IMR-90 (cell line): Measurements from ENCODE around the gene EML1. TPM values are rescaled to one million over a fixed set of nuclear protein-coding genes. Genes with fewer than 3 reads are reported as not detected.
A peak's percentile ranks its signal among the peaks of the same experiment; 100 is the strongest.

ENCODE experiments used
- ATAC-seq: fragments of 200-7000 bp; cut with Tn5 transposase; 2 replicates; pipeline ENCODE4 v1.9.1; 2020; ENCODE audit warnings: low read depth, mild to moderate bottlenecking, moderate library complexity
- BruUV-seq: library from RNA; stranded (reverse); fragments of 400-500 nt; replicated peaks from 2 replicates; lab custom pipeline; 2021; lab: Mats Ljungman, UMichigan
- CTCF ChIA-PET: fragments of 300-600 bp; formaldehyde crosslinking; extraction: SDS; loops from one replicate; lab custom pipeline; 2021; ENCODE audit warnings: antibody characterized with exemption; lab: Yijun Ruan, JAX
- POLR2A ChIA-PET: fragments of 300-600 bp; sonication (Branson Sonifier 250); formaldehyde crosslinking; loops from one replicate; lab custom pipeline; 2022; ENCODE audit warnings: antibody characterized with exemption; ENCODE audit not compliant: unreplicated experiment; lab: Charles Lee
- DNase-seq: peaks from one replicate; pipeline ENCODE4 v3.0.0; 2013
- H2AFZ ChIP-seq: replicated peaks from 2 replicates; pipeline ENCODE3; 2013; ENCODE audit warnings: low read length, mild to moderate bottlenecking; ENCODE audit not compliant: poor library complexity
- H2AK5ac ChIP-seq: 2 replicates; pipeline ENCODE4 v1.6.1; 2013; ENCODE audit warnings: low read depth, low read length, inconsistent platforms
- H2AK9ac ChIP-seq: replicated peaks from 2 replicates; pipeline ENCODE3; 2013; ENCODE audit warnings: mild to moderate bottlenecking, low read depth, low read length, moderate library complexity; ENCODE audit not compliant: poor library complexity
- H2BK120ac ChIP-seq: 2 replicates; pipeline ENCODE4 v1.6.1; 2013; ENCODE audit warnings: low read depth, low read length, inconsistent platforms
- H2BK15ac ChIP-seq: 3 replicates; pipeline ENCODE4 v1.6.1; 2013; ENCODE audit warnings: low read depth, low read length, inconsistent platforms
- H2BK20ac ChIP-seq: 2 replicates; pipeline ENCODE4 v1.6.1; 2013; ENCODE audit warnings: low read depth, mild to moderate bottlenecking, inconsistent platforms, low read length, moderate library complexity
- H2BK5ac ChIP-seq: 2 replicates; pipeline ENCODE4 v1.6.1; 2013; ENCODE audit warnings: mild to moderate bottlenecking, low read depth, low read length, inconsistent platforms; ENCODE audit not compliant: poor library complexity, severe bottlenecking
- H3K14ac ChIP-seq: replicated peaks from 2 replicates; pipeline ENCODE4 v1.6.1; 2013; ENCODE audit warnings: low read depth, low read length, inconsistent platforms
- H3K18ac ChIP-seq: 2 replicates; pipeline ENCODE4 v1.6.1; 2013; ENCODE audit warnings: low read depth, low read length, control low read depth
- H3K23ac ChIP-seq: 2 replicates; pipeline ENCODE4 v1.6.1; 2013; ENCODE audit warnings: low read depth, low read length, inconsistent platforms
- H3K27ac ChIP-seq: 2 replicates; pipeline ENCODE4 v1.5.1; 2013; ENCODE audit warnings: mild to moderate bottlenecking, control low read depth, low read length; ENCODE audit not compliant: insufficient read depth
- H3K27me3 ChIP-seq: 2 replicates; pipeline ENCODE4 v1.6.1; 2013; ENCODE audit warnings: low read length; ENCODE audit not compliant: control insufficient read depth, insufficient read depth
- H3K36me3 ChIP-seq: 2 replicates; pipeline ENCODE4 v1.6.1; 2013; ENCODE audit warnings: low read length, mixed read lengths; ENCODE audit not compliant: control insufficient read depth, insufficient read depth
- H3K4ac ChIP-seq: 2 replicates; pipeline ENCODE4 v1.6.1; 2013; ENCODE audit warnings: low read depth, low read length, inconsistent platforms
- H3K4me1 ChIP-seq: 2 replicates; pipeline ENCODE4 v1.6.1; 2013; ENCODE audit warnings: low read length, mixed read lengths; ENCODE audit not compliant: control insufficient read depth, insufficient read depth
- H3K4me2 ChIP-seq: 2 replicates; pipeline ENCODE4 v1.6.1; 2013; ENCODE audit warnings: low read depth, mild to moderate bottlenecking, control low read depth, low read length, moderate library complexity
- H3K4me3 ChIP-seq: 2 replicates; pipeline ENCODE4 v1.5.1; 2013; ENCODE audit warnings: low read depth, mild to moderate bottlenecking, control low read depth, low read length, moderate library complexity; ENCODE audit not compliant: insufficient read depth
- H3K56ac ChIP-seq: 2 replicates; pipeline ENCODE4 v1.6.1; 2013; ENCODE audit warnings: low read length, inconsistent platforms; ENCODE audit not compliant: insufficient read depth; ENCODE audit errors: extremely low read depth
- H3K79me1 ChIP-seq, 2 experiments: 2 replicates each; pipeline ENCODE4 v1.6.1; 2013; ENCODE audit warnings: low read length in 2 of 2, inconsistent platforms in 1 of 2, low read depth in 1 of 2
- H3K9ac ChIP-seq: 2 replicates; pipeline ENCODE4 v1.6.1; 2013; ENCODE audit warnings: low read depth, low read length, control low read depth
- H3K9me1 ChIP-seq: 2 replicates; pipeline ENCODE4 v1.6.1; 2013; ENCODE audit warnings: low read length, inconsistent platforms; ENCODE audit not compliant: insufficient read depth
- H3K9me3 ChIP-seq: 2 replicates; pipeline ENCODE4 v1.6.1; 2013; ENCODE audit warnings: low read length; ENCODE audit not compliant: control insufficient read depth, insufficient read depth
- H4K20me1 ChIP-seq: 2 replicates; pipeline ENCODE4 v1.6.1; 2013; ENCODE audit warnings: low read length, inconsistent platforms; ENCODE audit not compliant: insufficient read depth
- H4K5ac ChIP-seq: 2 replicates; pipeline ENCODE4 v1.6.1; 2013; ENCODE audit warnings: mild to moderate bottlenecking, low read depth, low read length, control low read depth
- H4K8ac ChIP-seq, 2 experiments: 2 replicates each; pipeline ENCODE4 v1.6.1; 2013; ENCODE audit warnings: low read depth in 2 of 2, low read length in 2 of 2, control low read depth in 1 of 2, inconsistent platforms in 1 of 2
- H4K91ac ChIP-seq: 2 replicates; pipeline ENCODE4 v1.6.1; 2013; ENCODE audit warnings: low read depth, low read length, inconsistent platforms; ENCODE audit not compliant: insufficient read depth
- MXI1 ChIP-seq: IDR thresholded peaks from 2 replicates; pipeline ENCODE4 v1.6.1; 2012; ENCODE audit warnings: low read depth, mild to moderate bottlenecking, low read length, moderate library complexity, borderline replicate concordance
- NFE2L2 ChIP-seq: fragments of 150-350 bp; IDR thresholded peaks from 2 replicates; pipeline ENCODE4 v1.6.1; 2016; ENCODE audit warnings: low read depth, mild to moderate bottlenecking, low read length
- RCOR1 ChIP-seq: IDR thresholded peaks from 2 replicates; pipeline ENCODE4 v1.6.1; 2012; ENCODE audit warnings: mild to moderate bottlenecking, low read length, improper control_type of control experiment; ENCODE audit not compliant: insufficient replicate concordance
- SMC3 ChIP-seq: fragments of 150-350 bp; IDR thresholded peaks from 2 replicates; pipeline ENCODE4 v1.6.1; 2016; ENCODE audit warnings: low read depth, mild to moderate bottlenecking, antibody characterized with exemption, low read length, moderate library complexity
- WGBS, 2 experiments: methylation state at CpG; one replicate each; pipeline versions ENCODE4 v1.1.5 to v1.1.7; 2013; ENCODE audit warnings: missing lambda C conversion rate in 2 of 2; ENCODE audit not compliant: insufficient read length in 1 of 2; ENCODE audit errors: extremely low coverage in 2 of 2; 5-methylcytosine and 5-hydroxymethylcytosine counted together
- dilution Hi-C: fragments of 300-500 bp; cut with HindIII; formaldehyde crosslinking; loops from one replicate; pipeline ENCODE4 v1.14.3; 2018; ENCODE audit warnings: low sequenced_read_pairs; ENCODE audit not compliant: unreplicated experiment
- in situ Hi-C: fragments of 300-500 bp; cut with MboI; formaldehyde crosslinking; loops from 3 replicates; pipeline ENCODE4 v1.14.3; 2019; ENCODE audit warnings: low sequenced_read_pairs, inconsistent platforms, mixed read lengths
- intact Hi-C: fragments of 100-400 bp; cut with micrococcal nuclease; formaldehyde crosslinking; loops from 2 replicates; pipeline ENCODE4 v1.10.0; 2022
- polyA plus RNA-seq, 3 experiments: library from polyadenylated mRNA; depleted of rRNA; stranded (reverse); fragments of >200 nt; gene quantifications; 2 replicates each; pipeline ENCODE4 v1.2.3, GENCODE V29; 2012; ENCODE audit warnings: low replicate concordance in 1 of 3
- total RNA-seq: library from RNA; depleted of rRNA; stranded (reverse); fragments of >200 nt; gene quantifications from 2 replicates; pipeline ENCODE4 v1.2.3, GENCODE V29; 2012
- TF ChIP-seq, protein P1 (sequence below): conservative IDR thresholded peaks from 2 replicates; pipeline ENCODE4 v1.5.1; 2012; ENCODE audit warnings: mild to moderate bottlenecking, low read depth, low read length, improper control_type of control experiment
- TF ChIP-seq, protein P2 (sequence below): fragments of 150-350 bp; IDR thresholded peaks from 2 replicates; pipeline ENCODE4 v1.6.1; 2017; ENCODE audit warnings: mild to moderate bottlenecking, antibody characterized with exemption, low read length, low read depth

EML1 gene
- total and polyA plus RNA-seq, 2 of the 4 experiments (the other 2 are of a cell fraction) = 14.0 to 42.3 TPM

DNA sequence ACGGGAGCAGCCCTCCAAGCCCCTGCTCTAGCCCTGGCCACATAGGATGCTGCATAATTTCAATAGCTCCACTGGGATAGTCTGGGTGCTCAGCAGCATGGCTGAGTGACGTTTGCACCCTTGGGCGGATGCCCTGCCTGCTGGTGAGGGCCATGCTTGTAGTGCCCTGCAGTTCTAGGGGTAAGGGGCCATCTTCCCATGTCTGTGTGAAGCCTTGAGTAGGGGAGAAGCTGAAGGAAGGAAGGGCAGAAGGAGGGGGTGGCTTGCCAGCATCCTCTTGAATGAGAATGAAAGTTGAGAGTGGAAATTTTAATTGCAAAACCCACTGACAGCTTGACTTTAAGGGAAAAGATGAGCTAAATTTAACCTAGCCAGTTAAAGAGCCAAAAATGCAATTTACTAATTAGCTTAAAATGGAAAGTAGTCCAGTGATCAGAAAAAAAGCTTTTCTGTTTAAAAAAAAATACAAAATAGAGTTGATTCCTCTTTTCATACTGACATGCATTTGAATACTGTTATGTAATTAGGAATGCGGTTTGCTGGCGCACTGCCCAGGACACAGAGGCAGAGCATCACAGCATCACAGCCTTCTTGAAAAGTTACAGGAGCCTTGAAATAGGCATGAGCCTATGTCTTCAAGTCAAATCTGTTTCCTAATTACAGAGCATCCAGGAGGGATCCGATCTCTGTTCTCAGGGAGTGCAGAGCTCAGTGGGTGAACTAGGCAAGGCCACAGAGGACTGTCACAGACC is 18.5 kb upstream of the EML1 start:
- H4K91ac ChIP-seq = no peak overlapping the region; the same call in 1 of the 2 replicates
- H3K14ac ChIP-seq = peak overlapping the region; percentile 62; the same call in 1 of the 2 replicates
- no peak overlapping the region for H2AFZ ChIP-seq
- H3K56ac ChIP-seq = no peak overlapping the region
- CTCF ChIA-PET = no interaction called here
- no peak overlapping the region for H3K9ac ChIP-seq
- H3K23ac ChIP-seq = no peak overlapping the region; the same call in 1 of the 2 replicates
- no peak overlapping the region for H3K4me2 ChIP-seq
- H3K27me3 ChIP-seq = no peaks in the 10 kb centered on the region
- TF ChIP-seq NFE2L2 (no peak), SMC3 (no peak), RCOR1 (no peak), MXI1 (no peak)
- TF ChIP-seq, protein P1, sequence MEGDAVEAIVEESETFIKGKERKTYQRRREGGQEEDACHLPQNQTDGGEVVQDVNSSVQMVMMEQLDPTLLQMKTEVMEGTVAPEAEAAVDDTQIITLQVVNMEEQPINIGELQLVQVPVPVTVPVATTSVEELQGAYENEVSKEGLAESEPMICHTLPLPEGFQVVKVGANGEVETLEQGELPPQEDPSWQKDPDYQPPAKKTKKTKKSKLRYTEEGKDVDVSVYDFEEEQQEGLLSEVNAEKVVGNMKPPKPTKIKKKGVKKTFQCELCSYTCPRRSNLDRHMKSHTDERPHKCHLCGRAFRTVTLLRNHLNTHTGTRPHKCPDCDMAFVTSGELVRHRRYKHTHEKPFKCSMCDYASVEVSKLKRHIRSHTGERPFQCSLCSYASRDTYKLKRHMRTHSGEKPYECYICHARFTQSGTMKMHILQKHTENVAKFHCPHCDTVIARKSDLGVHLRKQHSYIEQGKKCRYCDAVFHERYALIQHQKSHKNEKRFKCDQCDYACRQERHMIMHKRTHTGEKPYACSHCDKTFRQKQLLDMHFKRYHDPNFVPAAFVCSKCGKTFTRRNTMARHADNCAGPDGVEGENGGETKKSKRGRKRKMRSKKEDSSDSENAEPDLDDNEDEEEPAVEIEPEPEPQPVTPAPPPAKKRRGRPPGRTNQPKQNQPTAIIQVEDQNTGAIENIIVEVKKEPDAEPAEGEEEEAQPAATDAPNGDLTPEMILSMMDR = no peak
- TF ChIP-seq, protein P2, sequence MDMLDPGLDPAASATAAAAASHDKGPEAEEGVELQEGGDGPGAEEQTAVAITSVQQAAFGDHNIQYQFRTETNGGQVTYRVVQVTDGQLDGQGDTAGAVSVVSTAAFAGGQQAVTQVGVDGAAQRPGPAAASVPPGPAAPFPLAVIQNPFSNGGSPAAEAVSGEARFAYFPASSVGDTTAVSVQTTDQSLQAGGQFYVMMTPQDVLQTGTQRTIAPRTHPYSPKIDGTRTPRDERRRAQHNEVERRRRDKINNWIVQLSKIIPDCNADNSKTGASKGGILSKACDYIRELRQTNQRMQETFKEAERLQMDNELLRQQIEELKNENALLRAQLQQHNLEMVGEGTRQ = no peak
- no peaks in the 10 kb centered on the region for H4K20me1 ChIP-seq
- POLR2A ChIA-PET = no interaction called here
- H3K9me1 ChIP-seq = peaks cover 8% of the 10 kb centered on the region
- no peaks in the 10 kb centered on the region for H3K36me3 ChIP-seq
- H2BK20ac ChIP-seq = no peak overlapping the region
- H2BK5ac ChIP-seq = no peak overlapping the region
- no peak overlapping the region for H3K27ac ChIP-seq
- WGBS, 2 experiments = 50% methylated on average over 1 of the region's 6 CpGs; no CpG with 5 or more reads in 1 of the 2 experiments
- H3K4me1 ChIP-seq = peaks cover 9% of the 10 kb centered on the region
- no TSS peak for BruUV-seq
- H3K4me3 ChIP-seq = no peak overlapping the region
- dilution Hi-C loops (no loop called here), in situ Hi-C loops (no loop called here), intact Hi-C loops (no loop called here)
- no peak overlapping the region for H2BK15ac ChIP-seq
- H3K4ac ChIP-seq = no peak overlapping the region
- H4K5ac ChIP-seq = no peak overlapping the region
- H2BK120ac ChIP-seq = no peak overlapping the region
- peaks cover 5% of the 10 kb centered on the region; the same call in 1 of the 2 replicates for H3K9me3 ChIP-seq
- H2AK5ac ChIP-seq = peak overlapping the region; percentile 64; the same call in 1 of the 2 replicates
- ATAC-seq (peak; percentile 19), DNase-seq (peak; percentile 52)
- H2AK9ac ChIP-seq = no peak overlapping the region
- no peak overlapping the region for H4K8ac ChIP-seq
- H3K79me1 ChIP-seq = no peaks in the 10 kb centered on the region
- H3K18ac ChIP-seq = no peak overlapping the region
